A549 (cell line): ENCODE data around the gene ARRDC4. TPM values are rescaled to one million over a fixed set of nuclear protein-coding genes. Genes with fewer than 3 reads are reported as not detected.

Source experiments
- ATAC-seq, 2 experiments: fragments of 200-7000 bp in 1 of 2; fragments of >200 bp in 1 of 2; cut with Nextera tagmentation in 1 of 2; cut with Tn5 transposase in 1 of 2; 3 replicates each; pipeline versions ENCODE4 v1.8.0 to v1.9.1; 2018 to 2020; ENCODE audit warnings: mild to moderate bottlenecking in 1 of 2, moderate library complexity in 1 of 2
- CTCF ChIA-PET: fragments of 300-600 bp; sonication (Branson Sonifier 250); formaldehyde crosslinking; extraction: SDS; loops from one replicate; lab custom pipeline; 2021; ENCODE audit warnings: antibody characterized with exemption, inconsistent platforms; lab: Yijun Ruan, JAX
- POLR2A ChIA-PET: fragments of 350-600 bp; formaldehyde crosslinking; extraction: SDS; loops from one replicate; lab custom pipeline; 2021; ENCODE audit warnings: antibody characterized with exemption, inconsistent platforms; lab: Yijun Ruan, JAX
- DNase-seq, 2 experiments: peaks; one replicate each; pipeline versions ENCODE4 v3.0.0 to v3.0.0-alpha.2; 2011 to 2016; ENCODE audit warnings: low read depth in 1 of 2, low spot score in 1 of 2
- FAIRE-seq: peaks from 2 replicates; lab custom pipeline; 2011; peaks lifted over from hg19 to GRCh38; lab: Jason Lieb, UNC
- H3K27ac ChIP-seq, 2 experiments: fragments of >200 bp; sonication (Bioruptor Twin); formaldehyde crosslinking; 3 replicates each; pipeline ENCODE4 v1.5.1; 2016 to 2017
- H3K4me1 ChIP-seq: fragments of >200 bp; sonication (Bioruptor Twin); formaldehyde crosslinking; 3 replicates; pipeline ENCODE4 v1.6.1; 2016
- H3K4me2 ChIP-seq: fragments of >200 bp; sonication (Bioruptor Twin); formaldehyde crosslinking; 3 replicates; pipeline ENCODE4 v1.6.1; 2016
- H3K4me3 ChIP-seq: fragments of >200 bp; sonication (Bioruptor Twin); formaldehyde crosslinking; 3 replicates; pipeline ENCODE4 v1.5.1; 2016
- H3K9me3 ChIP-seq: fragments of >200 bp; sonication (Bioruptor Twin); formaldehyde crosslinking; 3 replicates; pipeline ENCODE4 v1.6.1; 2016
- ATOH8 ChIP-seq: fragments of 250-450 bp; sonication (Bioruptor Pico); IDR thresholded peaks from 2 replicates; pipeline ENCODE4 v1.5.0; 2020; ENCODE audit warnings: low read depth, mild to moderate bottlenecking, moderate library complexity
- CBX2 ChIP-seq: fragments of 200-600 bp; sonication (generic); IDR thresholded peaks from 2 replicates; pipeline ENCODE4 v1.6.1; 2016; ENCODE audit warnings: low read depth, mild to moderate bottlenecking, borderline replicate concordance
- CBX8 ChIP-seq: fragments of 200-600 bp; sonication (generic); IDR thresholded peaks from 2 replicates; pipeline ENCODE4 v1.6.1; 2016
- CHD2 ChIP-seq: fragments of 150-350 bp; IDR thresholded peaks from 2 replicates; pipeline ENCODE4 v1.6.1; 2014; ENCODE audit warnings: low read length; ENCODE audit not compliant: partially characterized antibody
- CHD4 ChIP-seq: fragments of 200-600 bp; sonication (generic); IDR thresholded peaks from 2 replicates; pipeline ENCODE4 v1.6.1; 2016; ENCODE audit warnings: antibody characterized with exemption, mild to moderate bottlenecking, borderline replicate concordance
- EHMT2 ChIP-seq: fragments of 200-600 bp; sonication (generic); IDR thresholded peaks from 2 replicates; pipeline ENCODE4 v1.6.1; 2016; ENCODE audit warnings: antibody characterized with exemption, low read depth, mild to moderate bottlenecking, moderate library complexity
- FOSB ChIP-seq: fragments of 250-450 bp; sonication (Bioruptor Pico); IDR thresholded peaks from 2 replicates; pipeline ENCODE4 v1.5.0; 2020; ENCODE audit warnings: mild to moderate bottlenecking, moderate library complexity
- FOSL2 ChIP-seq, 2 experiments: fragments of 450-650 bp in 1 of 2; fragments of >200 bp in 1 of 2; sonication (Bioruptor Twin) in 1 of 2; formaldehyde crosslinking; IDR thresholded peaks; 2 replicates each; pipeline versions ENCODE4 v1.5.0 to v1.6.1; 2016 to 2020; ENCODE audit warnings: mild to moderate bottlenecking in 1 of 2, moderate library complexity in 1 of 2
- GATA3 ChIP-seq: IDR thresholded peaks from 2 replicates; pipeline ENCODE4 v1.6.1; 2012; ENCODE audit warnings: borderline replicate concordance
- HDAC2 ChIP-seq: fragments of 200-600 bp; sonication (generic); IDR thresholded peaks from 2 replicates; pipeline ENCODE4 v1.6.1; 2016
- HEYL ChIP-seq: fragments of 250-450 bp; sonication (Bioruptor Pico); IDR thresholded peaks from 2 replicates; pipeline ENCODE4 v1.8.0; 2021; ENCODE audit warnings: mild to moderate bottlenecking, moderate library complexity
- HOXA7 ChIP-seq: fragments of 250-450 bp; sonication (Bioruptor Pico); IDR thresholded peaks from 2 replicates; pipeline ENCODE4 v1.5.0; 2020; ENCODE audit warnings: mild to moderate bottlenecking, moderate library complexity
- HOXB13 ChIP-seq: fragments of 250-450 bp; sonication (Bioruptor Pico); IDR thresholded peaks from 2 replicates; pipeline ENCODE4 v1.5.0; 2020; ENCODE audit warnings: low read depth, mild to moderate bottlenecking, moderate library complexity
- JUN ChIP-seq, 2 experiments: fragments of >200 bp; sonication (Bioruptor Twin); formaldehyde crosslinking; IDR thresholded peaks; 2 replicates in 1 of 2; 3 replicates in 1 of 2; pipeline ENCODE4 v1.6.1; 2016 to 2017
- KDM1A ChIP-seq: fragments of 200-600 bp; sonication (generic); IDR thresholded peaks from 2 replicates; pipeline ENCODE4 v1.6.1; 2016; ENCODE audit warnings: low read depth, mild to moderate bottlenecking
- MAFK ChIP-seq: fragments of 450-650 bp; IDR thresholded peaks from 2 replicates; pipeline ENCODE4 v1.6.1; 2014; ENCODE audit not compliant: partially characterized antibody
- MAX ChIP-seq: IDR thresholded peaks from 2 replicates; pipeline ENCODE4 v1.6.1; 2012
- MAZ ChIP-seq: fragments of 150-350 bp; IDR thresholded peaks from 2 replicates; pipeline ENCODE4 v1.6.1; 2014; ENCODE audit warnings: antibody characterized with exemption, low read depth, low read length, borderline replicate concordance
- MYC ChIP-seq: IDR thresholded peaks from 2 replicates; pipeline ENCODE4 v1.6.1; 2012; ENCODE audit warnings: mild to moderate bottlenecking, inconsistent platforms, low read length, improper control_type of control experiment, borderline replicate concordance
- NR3C1 ChIP-seq: fragments of >200 bp; sonication (Bioruptor Twin); formaldehyde crosslinking; IDR thresholded peaks from 3 replicates; pipeline ENCODE4 v1.6.1; 2017
- PHF8 ChIP-seq: fragments of 200-600 bp; sonication (generic); IDR thresholded peaks from 2 replicates; pipeline ENCODE4 v1.6.1; 2016; ENCODE audit warnings: low read depth, mild to moderate bottlenecking, antibody characterized with exemption, moderate library complexity, borderline replicate concordance
- POLR2A ChIP-seq: IDR thresholded peaks from 2 replicates; pipeline ENCODE4 v1.6.1; 2012; ENCODE audit warnings: mild to moderate bottlenecking, low read length
- RAD21 ChIP-seq, 2 experiments: fragments of >200 bp in 1 of 2; sonication (Bioruptor Twin) in 1 of 2; formaldehyde crosslinking in 1 of 2; IDR thresholded peaks in 1 of 2; conservative IDR thresholded peaks in 1 of 2; 2 replicates in 1 of 2; 3 replicates in 1 of 2; pipeline ENCODE4 v1.6.1; 2012 to 2018; ENCODE audit warnings: inconsistent platforms in 1 of 2
- RFX5 ChIP-seq: fragments of 450-650 bp; IDR thresholded peaks from 2 replicates; pipeline ENCODE4 v1.7.1; 2014; ENCODE audit warnings: antibody characterized with exemption, mild to moderate bottlenecking, moderate library complexity
- SMC3 ChIP-seq: fragments of >200 bp; sonication (Bioruptor Twin); formaldehyde crosslinking; IDR thresholded peaks from 3 replicates; pipeline ENCODE4 v1.6.1; 2018; ENCODE audit warnings: inconsistent platforms
- USF2 ChIP-seq: fragments of 450-650 bp; IDR thresholded peaks from 2 replicates; pipeline ENCODE4 v1.6.1; 2014; ENCODE audit warnings: antibody characterized with exemption
- ZFP36 ChIP-seq: fragments of 450-650 bp; IDR thresholded peaks from 2 replicates; pipeline ENCODE4 v1.6.1; 2014; ENCODE audit warnings: borderline replicate concordance; ENCODE audit not compliant: partially characterized antibody
- ZSCAN20 ChIP-seq: fragments of 250-450 bp; sonication (Bioruptor Pico); IDR thresholded peaks from 2 replicates; pipeline ENCODE4 v1.8.0; 2022; ENCODE audit warnings: mild to moderate bottlenecking, moderate library complexity
- WGBS: methylation state at CpG from one replicate; pipeline ENCODE4 v1.1.6; 2017; ENCODE audit errors: missing lambda C conversion rate; 5-methylcytosine and 5-hydroxymethylcytosine counted together
- polyA plus RNA-seq, 4 experiments: library from polyadenylated mRNA; depleted of rRNA in 3 of 4; stranded (reverse); fragments of >200 nt; fragmentation: RNase III in 1 of 4; extraction: RNeasy Plus Mini Kit Qiagen cat#74134 plus additional on column Dnase treatment in 1 of 4; gene quantifications; 2 replicates in 3 of 4; 3 replicates in 1 of 4; pipeline ENCODE4 v1.2.3, GENCODE V29; 2011 to 2017

The ARRDC4 gene
- polyA plus RNA-seq, 2 of the 4 experiments (the other 2 are of a cell fraction), result 0.19 to 2.2 TPM

- Histone ChIP-seq H3K4me3 (no peak overlapping the region), H3K4me2 (no peak overlapping the region), H3K27ac (no peak overlapping the region), H3K9me3 (no peaks in the 10 kb centered on the region), H3K4me1 (no peaks in the 10 kb centered on the region)
- DNase-seq (no peak), FAIRE-seq (no peak), ATAC-seq (no peak)
- CTCF ChIA-PET, result no interaction called here
- WGBS, result 2% methylated on average over 3 of the region's 3 CpGs
- POLR2A ChIA-PET, result no interaction called here
- TF ChIP-seq ZFP36 (no peak), USF2 (no peak), RAD21 (conservative IDR thresholded peaks at IDR 0.05 in 1 of 2, IDR thresholded peaks at IDR 0.05 in 1 of 2) (no peak), HDAC2 (no peak), MAFK (no peak)
Measured at GRCh38 chr15:97993310-97993738, 32.8 kb downstream of the ARRDC4 start.

GRCh38 chr15:97994236-97994635, 33.7 kb downstream of the ARRDC4 start:
- no peaks in the 10 kb centered on the region for H3K4me1 ChIP-seq
- no peak overlapping the region for H3K4me2 ChIP-seq
- H3K9me3 ChIP-seq, result no peaks in the 10 kb centered on the region
- CTCF ChIA-PET, result no interaction called here
- FAIRE-seq (no peak), ATAC-seq (no peak), DNase-seq (no peak)
- no peak overlapping the region for H3K4me3 ChIP-seq
- WGBS, result 33% methylated on average over 3 of the region's 3 CpGs
- TF ChIP-seq RAD21 (conservative IDR thresholded peaks at IDR 0.05 in 1 of 2, IDR thresholded peaks at IDR 0.05 in 1 of 2) (no peak), MAX (no peak), HEYL (CRISPR knock-in tag) (no peak), HOXB13 (CRISPR knock-in tag) (no peak), JUN (IDR thresholded peaks at IDR 0.05) (no peak), PHF8 (no peak), HOXA7 (CRISPR knock-in tag) (no peak), MAZ (no peak), SMC3 (no peak), EHMT2 (no peak), POLR2A (no peak), ZFP36 (no peak), CBX2 (no peak), CHD4 (no peak), KDM1A (no peak), CHD2 (no peak), HDAC2 (no peak), FOSL2 (IDR thresholded peaks at IDR 0.05) (no peak), FOSL2 (CRISPR knock-in tag; IDR thresholded peaks at IDR 0.05) (no peak)
- H3K27ac ChIP-seq, result no peak overlapping the region
- POLR2A ChIA-PET, result no interaction called here

DNA sequence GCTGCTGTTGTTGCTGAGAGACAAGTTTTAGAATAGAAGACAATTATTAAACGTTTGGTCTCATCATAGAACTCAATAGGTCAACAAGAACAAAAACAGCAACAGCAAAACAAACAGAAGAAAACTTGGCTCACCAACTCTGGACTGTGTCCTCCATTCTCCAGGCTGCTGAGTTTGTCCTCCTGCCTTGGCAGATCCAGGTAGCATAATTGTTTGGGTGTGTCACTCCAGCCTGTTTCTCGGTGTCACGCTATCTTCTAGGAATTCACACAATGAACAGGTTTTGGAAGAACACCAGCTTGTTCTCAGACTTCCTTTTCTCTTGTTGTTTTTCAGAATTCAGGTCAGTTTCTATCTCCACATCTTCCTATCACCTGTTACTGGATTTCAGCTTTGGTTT, 34.7 kb downstream of the ARRDC4 start:
- H3K27ac ChIP-seq, result no peak overlapping the region
- 26% methylated on average over 3 of the region's 3 CpGs for WGBS
- H3K9me3 ChIP-seq, result no peaks in the 10 kb centered on the region; the same call in 2 of the 3 replicates
- ChIA-PET CTCF (no interaction called here), POLR2A (no interaction called here)
- no peak for TF ChIP-seq MYC
- no peak for TF ChIP-seq NR3C1
- TF ChIP-seq ATOH8 (CRISPR knock-in tag), result no peak
- no peak for TF ChIP-seq ZSCAN20 (CRISPR knock-in tag)
- no peak for TF ChIP-seq CBX8
- TF ChIP-seq GATA3, result no peak
- no peak for TF ChIP-seq USF2
- no peak for TF ChIP-seq RFX5
- TF ChIP-seq POLR2A, result no peak
- no peak for TF ChIP-seq PHF8
- no peak for TF ChIP-seq FOSB (CRISPR knock-in tag)
- no peak for ATAC-seq
- no peak overlapping the region for H3K4me3 ChIP-seq
- H3K4me1 ChIP-seq, result no peaks in the 10 kb centered on the region
- no peak for FAIRE-seq
- DNase-seq, result no peak
- H3K4me2 ChIP-seq, result no peak overlapping the region
